IPS-18a (cell line): Measurements from ENCODE around the gene DDX27.

Source experiments
- H3K27ac ChIP-seq: one replicate; pipeline ENCODE4 v1.5.1; 2013; ENCODE audit warnings: low read length
- H3K27me3 ChIP-seq: one replicate; pipeline ENCODE4 v1.6.1; 2013; ENCODE audit warnings: mild to moderate bottlenecking, low read length; ENCODE audit not compliant: control insufficient read depth, insufficient read depth
- H3K36me3 ChIP-seq: one replicate; pipeline ENCODE4 v1.6.1; 2013; ENCODE audit warnings: low read depth, low read length; ENCODE audit not compliant: control insufficient read depth
- H3K4me1 ChIP-seq: one replicate; pipeline ENCODE4 v1.6.1; 2013; ENCODE audit warnings: low read depth, low read length; ENCODE audit not compliant: control insufficient read depth
- H3K4me3 ChIP-seq: one replicate; pipeline ENCODE4 v1.5.1; 2013; ENCODE audit warnings: low read length
- H3K9ac ChIP-seq: one replicate; pipeline ENCODE4 v1.6.1; 2013; ENCODE audit warnings: mild to moderate bottlenecking, low read length, moderate library complexity
- H3K9me3 ChIP-seq: one replicate; pipeline ENCODE4 v1.6.1; 2013; ENCODE audit warnings: low read depth, low read length; ENCODE audit not compliant: control insufficient read depth

Gene DDX27

DNA sequence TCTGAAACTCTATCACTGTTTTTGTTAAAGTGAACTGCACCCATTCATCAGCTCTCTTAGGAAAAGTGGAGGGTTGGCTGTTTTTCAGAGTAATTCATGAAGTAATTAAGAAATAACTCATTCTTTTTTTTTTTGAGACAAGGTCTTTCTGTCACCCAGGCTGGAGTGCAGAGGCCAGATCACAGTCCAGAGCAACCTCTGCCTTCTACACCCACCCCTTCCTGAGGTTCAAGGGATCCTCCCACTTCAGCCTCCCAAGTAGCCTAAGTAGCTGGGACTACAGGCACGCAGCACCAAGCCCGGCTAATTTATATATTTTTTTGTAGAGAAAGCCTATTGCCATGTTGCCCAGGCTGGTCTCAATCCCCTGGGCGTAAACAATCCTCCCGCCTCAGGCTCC, 56.0 kb downstream of the DDX27 start:
- Histone ChIP-seq H3K4me3 (no peak overlapping the region), H3K36me3 (peaks cover 38% of the 10 kb centered on the region), H3K9me3 (peaks cover 3% of the 10 kb centered on the region), H3K9ac (no peak overlapping the region), H3K27ac (no peak overlapping the region), H3K27me3 (no peaks in the 10 kb centered on the region), H3K4me1 (peaks cover 7% of the 10 kb centered on the region)

DNA sequence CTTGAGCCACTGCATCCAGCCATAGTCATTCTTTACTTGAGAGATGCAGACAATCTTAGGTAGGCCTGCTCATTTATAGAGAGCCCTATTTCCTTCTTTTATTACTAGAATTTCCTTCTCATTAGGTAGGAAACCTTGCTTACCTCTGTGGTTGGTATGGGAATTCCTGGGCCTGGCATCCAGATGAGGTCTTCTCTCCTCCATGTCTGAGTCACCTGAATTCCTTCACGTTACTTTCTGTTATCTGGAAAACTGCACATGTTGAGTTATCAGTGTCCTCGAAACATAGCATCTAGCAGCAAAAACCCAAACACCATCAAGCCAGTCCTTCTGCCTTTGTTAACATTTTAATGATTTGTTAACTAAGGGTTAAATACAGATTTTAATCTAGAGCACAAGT, 56.4 kb downstream of the DDX27 start:
- Histone ChIP-seq H3K4me3 (no peak overlapping the region), H3K9ac (no peak overlapping the region), H3K36me3 (peaks cover 38% of the 10 kb centered on the region), H3K27me3 (no peaks in the 10 kb centered on the region), H3K27ac (no peak overlapping the region), H3K4me1 (peaks cover 7% of the 10 kb centered on the region), H3K9me3 (peaks cover 6% of the 10 kb centered on the region)

DNA sequence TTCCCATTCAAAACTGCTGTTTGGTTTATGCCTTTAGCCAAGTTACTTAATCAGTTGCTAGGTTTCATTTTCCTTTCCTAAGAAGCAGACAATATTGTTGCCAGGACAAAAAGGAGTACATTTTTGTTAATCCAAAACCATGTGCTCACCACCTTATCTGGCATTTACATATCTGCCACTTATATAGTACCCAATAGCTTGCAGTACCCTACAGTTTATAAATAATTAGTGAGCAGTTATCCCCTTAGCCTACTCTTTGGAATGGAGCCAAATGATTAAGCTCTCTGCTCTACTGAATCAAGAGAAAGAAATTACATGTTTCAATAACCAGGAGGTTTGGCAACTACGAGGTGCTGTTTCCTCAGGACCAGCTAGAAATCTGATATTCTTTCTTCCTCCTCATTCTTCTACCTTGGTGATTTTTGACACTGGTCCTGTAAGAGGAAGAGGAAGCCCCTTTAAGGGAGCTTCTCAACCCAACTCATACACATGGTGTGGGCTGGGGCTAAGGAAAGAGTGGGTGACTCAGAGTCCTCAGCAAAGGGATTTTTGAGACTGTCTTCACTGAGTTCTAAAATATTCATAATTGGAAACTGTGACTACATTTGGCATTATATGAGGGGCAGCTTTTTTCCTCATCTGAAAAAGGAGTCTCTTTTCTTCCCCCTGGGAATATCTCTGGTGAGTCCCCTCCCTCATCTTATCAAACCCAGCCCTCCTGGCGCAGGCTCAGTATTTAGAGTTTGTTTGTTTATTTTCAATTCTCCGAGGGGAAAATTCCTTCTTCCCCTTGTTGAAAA, 57.1 kb downstream of the DDX27 start:
- H3K36me3 ChIP-seq: peaks cover 38% of the 10 kb centered on the region
- peak overlapping the region; percentile 100 for H3K4me3 ChIP-seq
- peaks cover 9% of the 10 kb centered on the region for H3K9me3 ChIP-seq
- H3K27me3 ChIP-seq: no peaks in the 10 kb centered on the region
- no peak overlapping the region for H3K9ac ChIP-seq
- no peak overlapping the region for H3K27ac ChIP-seq
- H3K4me1 ChIP-seq: peaks cover 10% of the 10 kb centered on the region

DNA sequence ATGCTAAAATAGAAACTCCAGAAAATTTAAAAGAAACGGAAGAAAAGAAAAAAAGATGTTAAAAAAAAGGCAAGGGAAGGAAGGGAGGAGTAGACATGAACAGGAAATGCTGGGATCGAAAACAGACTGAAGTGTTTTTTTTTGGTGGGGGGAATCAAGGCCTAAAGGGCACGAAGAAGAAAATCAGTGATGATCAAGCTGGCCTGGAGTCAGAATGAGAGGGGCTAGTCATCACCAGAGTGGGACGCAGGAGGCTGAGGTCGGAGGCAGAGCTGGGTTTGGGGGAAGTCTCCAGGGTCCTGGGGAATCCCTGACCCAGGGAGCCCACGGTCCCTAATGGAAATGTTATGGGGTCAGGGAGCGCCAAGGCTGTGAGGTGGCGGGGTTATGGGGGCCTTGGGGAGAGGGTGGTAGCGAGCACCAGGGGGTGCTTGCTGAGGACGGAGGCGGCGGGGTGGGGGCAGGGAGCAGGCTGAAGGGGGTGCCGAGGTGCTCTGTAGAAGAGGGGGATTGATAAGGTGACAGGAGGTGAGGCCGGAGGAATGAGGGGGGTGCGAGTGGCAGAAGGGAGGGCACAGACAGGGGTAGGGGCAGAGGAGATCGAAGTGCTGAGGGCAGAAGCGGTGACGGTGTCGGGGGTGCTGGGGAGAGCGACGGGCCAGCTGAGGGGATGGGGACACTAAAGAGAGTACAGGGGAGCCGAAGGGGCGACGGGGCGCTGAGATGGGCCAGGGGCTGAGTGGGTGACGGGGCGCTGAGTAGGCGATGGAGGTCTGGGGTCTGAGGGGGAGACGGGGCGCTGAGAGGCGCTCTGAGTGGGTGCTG, 58.0 kb downstream of the DDX27 start:
- Histone ChIP-seq H3K27ac (no peak overlapping the region), H3K9me3 (peaks cover 9% of the 10 kb centered on the region), H3K4me3 (peak overlapping the region; percentile 100), H3K4me1 (peaks cover 10% of the 10 kb centered on the region), H3K9ac (peak overlapping the region; percentile 98), H3K27me3 (no peaks in the 10 kb centered on the region), H3K36me3 (peaks cover 40% of the 10 kb centered on the region)

DNA sequence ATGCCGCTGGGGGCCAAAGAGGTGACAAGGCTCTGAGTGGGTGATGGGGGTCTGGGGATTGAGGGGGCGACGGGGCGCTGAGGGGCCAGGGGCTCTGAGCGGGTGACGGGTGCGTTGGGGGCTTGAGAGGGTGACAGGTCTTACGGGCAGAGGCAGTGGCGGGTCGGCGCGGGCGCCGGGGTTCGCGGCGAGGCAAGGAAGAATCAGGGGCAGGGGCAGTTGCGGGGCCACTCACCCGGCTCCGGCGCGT, 58.5 kb downstream of the DDX27 start:
- peaks cover 10% of the 10 kb centered on the region for H3K4me1 ChIP-seq

DNA sequence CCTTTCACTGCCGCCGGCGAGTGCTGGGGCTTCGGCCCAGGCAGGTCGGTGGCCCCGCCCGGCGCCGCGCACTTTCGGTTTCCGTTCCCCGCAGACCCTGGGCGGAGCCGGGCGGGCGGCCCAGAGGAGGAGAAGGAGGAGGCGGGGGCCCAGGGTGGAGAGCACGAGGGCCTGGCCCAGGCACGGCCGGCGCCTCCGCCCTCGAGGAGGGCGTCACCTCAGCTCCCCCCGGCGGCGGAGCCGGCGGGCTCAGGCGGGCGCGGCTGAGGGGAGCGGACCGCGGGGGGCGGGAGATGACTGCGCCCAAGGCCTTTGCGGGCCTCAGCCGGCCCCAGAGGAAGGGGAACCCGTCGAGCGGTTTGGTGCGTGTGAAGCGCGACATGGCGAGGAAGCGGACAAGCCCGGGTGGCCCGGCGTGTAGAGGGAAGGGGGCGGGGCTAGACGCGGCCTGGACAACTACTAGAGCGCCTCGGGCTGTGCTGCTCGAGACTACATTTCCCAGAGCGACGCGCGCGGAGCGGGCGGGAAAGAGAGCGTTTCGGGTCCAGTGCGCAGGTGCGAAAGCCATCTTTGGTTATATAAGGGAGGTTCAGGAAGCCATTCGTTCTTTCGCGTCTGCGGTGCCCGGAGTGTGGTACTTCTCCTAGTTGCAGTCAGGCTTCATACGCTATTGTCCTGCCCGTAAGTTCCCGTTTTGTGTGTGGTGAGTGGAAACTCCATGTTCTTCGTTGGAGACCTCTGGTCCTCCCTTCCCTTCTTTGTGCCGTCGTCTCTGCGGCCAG, 59.0 kb downstream of the DDX27 start, which contains the start of gene ZNFX1:
Gene ZNFX1, minus strand, starts transcription at position 22 of the 782 bp plus-strand sequence. CDS start 2,218 bp downstream, outside the sequence.
- H3K4me1 ChIP-seq: peaks cover 10% of the 10 kb centered on the region
- H3K9ac ChIP-seq: peak within 1 kb of the TSS; percentile 98
- peaks cover 51% of the 10 kb centered on the region for H3K36me3 ChIP-seq
- H3K27ac ChIP-seq: peak within 1 kb of the TSS; percentile 97
- peaks cover 9% of the 10 kb centered on the region for H3K9me3 ChIP-seq
- H3K27me3 ChIP-seq: no peaks in the 10 kb centered on the region
- peak within 1 kb of the TSS; percentile 100 for H3K4me3 ChIP-seq

More for the DNA sequence above, 58.5 kb downstream of the DDX27 start:
- H3K27me3 ChIP-seq: no peaks in the 10 kb centered on the region
- H3K36me3 ChIP-seq: peaks cover 46% of the 10 kb centered on the region
- peak overlapping the region; percentile 100 for H3K4me3 ChIP-seq
- peak overlapping the region; percentile 98 for H3K9ac ChIP-seq
- H3K9me3 ChIP-seq: peaks cover 9% of the 10 kb centered on the region
- H3K27ac ChIP-seq: no peak overlapping the region

DNA sequence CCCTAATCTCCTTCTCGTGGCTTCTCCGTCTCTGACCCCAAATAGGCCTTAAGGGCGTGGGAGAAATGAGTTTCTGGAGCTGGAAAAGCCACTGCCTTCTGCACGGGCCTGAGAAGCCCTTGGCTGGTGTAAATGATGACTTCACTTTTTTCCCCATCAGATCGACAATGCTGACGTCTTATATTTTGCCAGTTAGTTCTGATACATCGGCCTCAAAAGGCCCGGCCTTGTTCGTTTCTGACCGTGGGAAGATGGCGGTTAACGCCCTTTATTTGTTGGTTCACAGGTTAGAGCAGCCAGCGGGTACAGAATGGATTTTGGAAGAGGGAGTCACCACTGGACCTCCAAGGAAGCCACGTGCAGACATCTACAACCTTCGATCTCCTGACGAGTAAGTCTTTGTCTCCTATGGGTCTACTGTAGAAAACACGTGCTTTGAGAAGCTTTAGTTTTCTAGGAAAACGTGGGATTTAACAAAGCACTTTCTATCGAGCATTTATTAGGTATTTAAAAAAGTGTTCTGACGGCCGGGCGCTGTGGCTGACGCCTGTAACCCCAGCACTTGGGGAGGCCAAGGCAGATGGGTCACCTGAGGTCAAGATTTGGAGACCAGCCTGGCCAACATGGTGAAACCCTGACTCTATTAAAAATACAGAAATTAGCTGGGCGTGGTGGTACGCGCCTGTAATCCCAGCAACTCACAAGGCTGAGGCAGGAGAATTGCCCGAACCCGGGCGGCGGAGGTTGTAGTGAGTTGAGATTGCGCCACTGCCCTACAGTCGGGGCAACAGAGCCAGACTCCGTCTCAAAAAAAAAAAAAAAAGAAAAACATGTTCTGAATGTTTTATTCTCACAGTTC, 59.8 kb downstream of the DDX27 start:
- Histone ChIP-seq H3K36me3 (peaks cover 53% of the 10 kb centered on the region), H3K27ac (peak overlapping the region; percentile 97), H3K9ac (peak overlapping the region; percentile 98), H3K4me3 (peak overlapping the region; percentile 100), H3K4me1 (peaks cover 10% of the 10 kb centered on the region), H3K9me3 (peaks cover 9% of the 10 kb centered on the region), H3K27me3 (no peaks in the 10 kb centered on the region)

DNA sequence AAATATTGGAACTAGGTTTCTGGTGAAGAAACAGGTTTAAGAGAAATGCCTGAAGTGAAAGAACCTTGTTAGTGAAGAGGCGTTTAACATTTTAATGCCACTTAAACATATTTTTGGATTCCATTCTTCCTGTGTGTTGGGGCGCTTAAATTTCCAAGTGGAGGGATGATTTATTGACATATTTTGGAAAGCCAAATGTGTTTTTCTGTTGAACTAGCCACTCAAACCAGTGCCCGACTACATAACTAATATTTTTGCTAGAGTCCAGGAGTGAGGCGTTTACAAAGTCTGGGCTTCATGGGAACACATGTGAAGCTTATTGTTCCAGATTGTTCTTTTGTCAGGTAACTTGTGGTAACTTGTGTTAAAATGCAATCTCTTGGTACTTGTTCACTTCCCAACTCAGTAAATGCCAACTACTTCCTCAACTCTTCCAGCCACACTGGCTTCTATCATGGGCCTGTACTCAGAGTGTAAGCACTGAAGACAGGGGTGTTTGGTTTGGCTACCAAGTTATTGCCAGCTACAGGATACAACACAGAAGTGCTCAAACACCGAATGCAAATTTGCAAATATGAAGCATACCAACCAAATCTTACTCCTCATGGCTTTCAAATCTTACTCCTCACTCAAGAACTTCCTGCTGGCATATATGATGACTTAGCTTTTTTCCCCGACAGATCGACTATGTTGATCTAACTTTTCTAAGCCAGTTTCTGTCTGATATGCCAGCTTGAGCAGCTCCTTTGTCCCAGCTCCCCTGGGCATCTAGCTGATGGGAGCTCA, 60.7 kb downstream of the DDX27 start:
- Histone ChIP-seq H3K36me3 (peaks cover 61% of the 10 kb centered on the region), H3K9me3 (peaks cover 9% of the 10 kb centered on the region), H3K4me3 (peak overlapping the region; percentile 100), H3K4me1 (peaks cover 12% of the 10 kb centered on the region), H3K27ac (peak overlapping the region; percentile 69), H3K9ac (peak overlapping the region; percentile 98), H3K27me3 (no peaks in the 10 kb centered on the region)

DNA sequence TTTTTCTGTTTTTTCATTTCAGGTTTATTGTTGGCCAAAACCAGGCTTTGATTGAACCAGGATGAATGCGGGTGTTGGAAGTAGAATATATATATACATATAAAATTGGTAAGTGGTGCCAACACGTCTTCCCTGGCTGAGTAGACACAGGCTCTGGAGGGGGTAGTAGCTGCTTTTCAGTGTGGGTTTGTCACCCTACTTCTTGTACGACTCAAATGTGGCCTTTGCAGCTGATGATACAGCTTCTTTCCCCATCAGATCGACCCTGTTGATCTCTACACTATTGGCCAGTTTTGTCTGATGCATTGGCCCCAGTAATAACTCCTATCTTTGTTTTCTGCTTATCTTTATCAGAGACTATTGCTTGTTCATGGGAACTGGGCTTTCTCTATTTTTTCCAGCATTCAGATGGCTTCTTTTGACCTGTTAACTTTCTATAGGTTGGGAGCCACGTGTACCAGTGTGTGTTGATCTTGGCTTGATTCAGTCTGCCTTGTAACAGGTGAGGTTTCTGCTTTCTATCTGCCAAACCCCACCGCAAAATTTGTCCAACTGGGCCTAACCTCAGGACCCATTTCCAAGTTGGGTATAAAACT, 61.3 kb downstream of the DDX27 start:
- Histone ChIP-seq H3K4me3 (peak overlapping the region; percentile 100), H3K9ac (peak overlapping the region; percentile 98), H3K9me3 (peaks cover 9% of the 10 kb centered on the region), H3K36me3 (peaks cover 68% of the 10 kb centered on the region), H3K4me1 (peaks cover 18% of the 10 kb centered on the region), H3K27ac (peak overlapping the region; percentile 69), H3K27me3 (no peaks in the 10 kb centered on the region)
